Dermis microvascular lymphatic vessel endothelial cell (primary cell): ENCODE data around the gene UBXN2A. TPM values are rescaled to one million over a fixed set of nuclear protein-coding genes. Genes with fewer than 3 reads are reported as not detected.
A peak's percentile ranks its signal among the peaks of the same experiment; 100 is the strongest.

Source experiments
- DNase-seq, 2 donors: peaks; one replicate each; pipeline versions ENCODE4 v3.0.0 to v3.0.0-alpha.2; 2010; ENCODE audit warnings: low read depth in 2 of 2
- total RNA-seq: library from RNA; depleted of rRNA; stranded (reverse); fragments of >200 nt; gene quantifications from 2 replicates; pipeline ENCODE4 v1.2.1, GENCODE V29; 2014

UBXN2A gene, protein sequence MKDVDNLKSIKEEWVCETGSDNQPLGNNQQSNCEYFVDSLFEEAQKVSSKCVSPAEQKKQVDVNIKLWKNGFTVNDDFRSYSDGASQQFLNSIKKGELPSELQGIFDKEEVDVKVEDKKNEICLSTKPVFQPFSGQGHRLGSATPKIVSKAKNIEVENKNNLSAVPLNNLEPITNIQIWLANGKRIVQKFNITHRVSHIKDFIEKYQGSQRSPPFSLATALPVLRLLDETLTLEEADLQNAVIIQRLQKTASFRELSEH
- total RNA-seq: 8.3 and 8.5 TPM in 2 replicates

DNA sequence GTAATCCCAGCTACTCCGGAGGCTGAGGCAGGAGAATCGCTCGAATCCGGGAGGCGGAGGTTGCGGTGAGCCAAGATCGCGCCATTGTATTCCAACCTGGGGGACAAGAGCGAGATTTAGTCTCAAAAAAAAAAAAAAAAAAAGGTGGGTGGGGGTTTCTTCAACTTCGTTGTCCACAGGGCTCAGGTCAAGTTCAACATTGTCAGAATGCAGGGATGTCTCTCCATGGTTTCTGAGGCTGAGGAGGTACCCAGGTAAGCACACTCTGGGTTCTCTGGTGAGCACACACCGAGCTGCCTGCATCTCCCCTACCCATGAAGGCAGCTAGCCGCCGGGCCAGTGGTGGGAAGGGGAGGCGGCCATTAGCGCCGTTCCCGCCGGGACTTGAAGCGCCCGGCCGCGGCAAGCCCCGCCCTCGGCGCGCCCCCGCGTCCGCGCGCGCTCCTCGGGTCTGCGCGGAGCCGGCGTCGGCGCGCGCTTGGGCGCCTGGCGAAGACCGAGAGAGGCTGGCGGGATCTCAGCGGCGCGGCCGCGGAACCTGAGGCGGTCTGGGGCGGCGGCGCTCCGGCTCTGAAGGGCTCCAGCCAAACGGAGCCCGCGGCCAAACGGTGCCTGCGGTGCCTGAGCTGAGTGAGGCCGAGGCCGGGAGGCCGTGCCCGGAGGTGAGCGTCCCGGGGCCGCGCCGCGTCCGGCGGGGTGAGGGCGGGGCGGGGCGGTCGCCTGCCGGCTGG, at the start of gene UBXN2A:
Gene UBXN2A (plus strand): TSS at position 477 of the 731 bp plus-strand sequence. CDS start 17,852 bp downstream, outside the sequence.
- DNase-seq: peak in 1 of 2 donors; percentile 85

DNA sequence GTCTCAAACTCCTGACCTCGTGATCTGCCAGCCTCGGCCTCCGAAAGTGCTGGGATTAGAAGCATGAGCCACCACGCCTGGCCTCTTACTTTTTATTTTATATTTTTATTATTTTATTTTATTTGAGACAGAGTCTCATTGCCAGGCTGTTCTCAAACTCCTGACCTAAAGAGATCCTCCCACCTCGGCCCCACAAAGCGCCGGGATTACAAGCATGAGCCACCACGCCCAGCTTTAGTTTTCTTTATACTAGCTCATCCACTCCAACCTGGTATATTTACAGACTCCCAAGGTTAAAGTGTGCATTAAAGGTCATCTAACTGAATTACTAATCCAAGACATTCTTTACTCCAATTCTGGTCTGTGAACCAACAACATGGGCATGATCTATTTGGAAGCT, 40.1 kb upstream of the UBXN2A start:
- no peak for DNase-seq

DNA sequence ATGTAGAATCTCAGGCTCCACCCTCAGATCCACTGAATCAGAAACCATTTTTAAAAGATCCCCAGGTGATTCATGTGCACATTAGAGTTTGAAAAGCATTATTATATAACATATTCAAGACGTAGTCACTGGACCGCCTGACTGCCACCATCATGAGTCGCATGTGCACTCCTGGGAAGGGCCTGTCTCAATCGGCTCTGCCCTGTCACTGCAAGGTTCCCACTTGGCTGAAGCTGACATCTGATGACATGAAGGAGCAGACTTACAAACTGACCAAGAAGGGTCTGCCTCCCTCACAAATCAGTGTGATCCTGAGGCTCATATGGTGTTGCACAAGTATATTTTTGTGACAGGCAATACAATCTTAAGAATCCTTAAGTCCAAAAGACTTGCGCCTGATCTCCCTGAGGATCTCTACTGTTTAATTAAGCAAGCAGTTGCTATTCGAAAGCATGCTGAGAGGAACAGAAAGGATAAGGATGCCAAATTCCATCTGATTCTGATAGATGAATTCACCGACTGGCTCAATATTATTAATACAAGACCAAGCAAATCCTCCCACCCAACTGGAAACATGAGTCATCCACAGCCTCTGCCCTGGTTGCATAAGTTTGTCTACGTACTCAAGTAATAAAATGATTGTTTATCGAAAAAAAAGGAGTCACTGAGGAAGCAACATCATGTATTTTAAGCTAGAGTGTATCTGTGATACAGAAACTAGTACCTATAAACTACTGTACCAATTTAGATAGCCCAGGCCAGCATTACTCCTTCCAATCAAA, 39.5 kb upstream of the UBXN2A start:
- peak; percentile 51 to 81 for DNase-seq

DNA sequence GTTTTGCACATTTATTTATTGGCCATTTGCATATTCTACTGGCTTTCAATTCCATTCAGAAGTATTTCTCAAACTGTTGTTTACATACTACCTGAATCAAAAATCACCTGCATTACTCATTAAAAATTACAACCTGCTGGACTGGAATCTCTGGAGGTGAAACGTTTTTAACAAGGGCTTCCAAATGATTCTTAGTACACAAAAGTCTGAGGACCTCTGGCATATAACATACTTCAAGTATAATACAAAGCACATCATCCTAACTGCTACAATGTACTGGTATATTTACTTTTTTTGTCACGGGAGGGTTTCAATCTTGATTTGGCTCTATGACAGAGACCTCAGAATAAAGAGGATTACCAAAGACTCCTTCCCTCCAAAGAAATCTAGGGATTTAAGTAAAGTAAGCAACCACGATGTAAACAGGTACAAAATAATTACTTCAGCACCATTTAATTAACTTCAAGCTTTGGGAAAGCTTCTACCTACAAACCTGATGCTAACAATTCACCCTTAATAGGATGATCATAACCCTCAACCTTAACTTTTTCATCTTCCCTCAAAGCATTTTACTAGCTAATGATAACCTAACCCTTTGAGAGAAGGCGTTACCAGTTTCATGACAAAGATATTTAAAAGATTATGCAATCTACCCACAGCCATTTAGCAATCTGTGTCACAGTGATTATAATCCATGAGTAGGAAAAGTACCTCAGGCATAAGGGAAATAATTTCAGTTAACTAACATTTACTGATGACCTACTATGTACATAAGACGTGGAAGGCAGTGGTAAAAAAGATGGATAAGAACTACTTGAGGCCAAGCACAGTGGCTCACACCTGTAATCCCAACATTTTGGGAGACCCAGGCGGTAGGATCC, 38.1 kb upstream of the UBXN2A start:
- DNase-seq: no peak

DNA sequence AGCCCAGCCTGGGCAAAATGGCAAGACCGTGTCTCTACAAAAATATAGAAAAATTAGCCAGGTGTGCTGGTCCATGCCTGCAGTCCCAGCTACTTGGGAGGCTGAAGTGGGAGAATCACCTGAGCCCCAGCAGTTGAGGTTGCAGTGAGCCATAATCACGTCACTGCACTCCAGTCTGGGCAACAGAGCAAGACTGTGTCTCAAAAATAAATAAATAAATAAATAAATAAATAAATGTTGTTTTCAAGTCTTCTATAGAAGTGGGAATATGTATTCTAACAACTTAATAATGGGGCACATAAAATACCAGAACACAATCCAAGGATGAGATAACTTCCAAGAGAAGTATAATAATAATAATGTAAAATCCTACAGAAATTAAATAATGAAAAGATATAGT, 37.2 kb upstream of the UBXN2A start:
- DNase-seq: no peak

DNA sequence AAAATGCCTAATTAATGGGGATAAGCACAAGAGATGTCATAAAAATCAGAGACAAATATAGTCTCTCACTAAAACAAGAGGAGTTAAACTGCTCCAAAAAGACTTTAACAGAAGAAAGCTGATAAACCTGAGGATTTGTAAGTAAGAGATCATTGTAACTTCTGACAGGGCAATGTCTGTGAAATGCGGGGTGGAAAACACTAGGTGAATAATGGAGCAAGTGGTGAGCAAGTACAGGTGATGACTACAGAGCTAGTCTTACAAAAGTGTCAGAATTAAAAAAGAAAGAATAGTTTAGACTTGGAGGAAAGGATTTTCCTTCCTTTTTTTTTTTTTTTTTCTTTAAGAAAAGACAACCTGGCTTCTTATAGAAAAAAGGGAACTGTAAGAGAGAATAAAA, 36.0 kb upstream of the UBXN2A start:
- no peak for DNase-seq

DNA sequence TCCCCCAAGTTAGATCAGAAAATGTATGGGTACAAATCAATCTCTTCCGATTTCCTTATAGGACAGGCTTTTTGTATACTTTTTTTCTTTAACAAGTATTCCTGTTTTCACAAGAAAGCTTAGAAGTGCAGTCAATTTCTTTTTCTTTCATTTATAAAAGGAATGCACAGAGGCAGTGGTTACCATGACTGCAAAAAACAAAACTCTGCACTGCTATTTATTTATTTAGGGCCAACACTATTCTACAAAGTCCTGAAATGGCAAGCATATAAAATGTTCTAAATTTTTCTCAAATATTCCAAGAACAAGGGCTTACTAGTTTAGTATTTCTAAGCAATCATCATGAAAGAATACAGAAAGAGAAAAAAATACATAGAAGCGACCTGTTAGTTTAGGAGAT, 35.6 kb upstream of the UBXN2A start:
- DNase-seq: peak; percentile 10 to 23

DNA sequence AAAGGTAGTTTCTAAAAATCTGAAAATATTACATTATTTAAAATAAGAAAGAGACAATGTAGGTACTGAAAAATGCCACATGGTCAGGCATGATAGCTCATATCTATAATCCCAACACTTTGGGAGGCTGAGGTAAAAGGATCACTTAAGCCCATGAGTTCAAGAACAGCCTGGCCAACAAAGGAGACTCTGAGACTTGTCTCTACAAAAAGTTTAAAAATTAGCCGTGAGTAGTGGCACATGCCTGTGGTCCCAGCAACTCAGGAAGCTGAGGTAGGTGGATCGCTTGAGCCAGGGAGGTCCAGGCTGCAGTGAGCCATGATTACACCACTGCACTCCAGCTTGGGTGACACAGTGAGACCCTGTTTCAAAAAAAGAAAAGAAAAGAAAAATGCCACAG, 35.1 kb upstream of the UBXN2A start:
- DNase-seq: peak in 1 of 2 donors; percentile 7

DNA sequence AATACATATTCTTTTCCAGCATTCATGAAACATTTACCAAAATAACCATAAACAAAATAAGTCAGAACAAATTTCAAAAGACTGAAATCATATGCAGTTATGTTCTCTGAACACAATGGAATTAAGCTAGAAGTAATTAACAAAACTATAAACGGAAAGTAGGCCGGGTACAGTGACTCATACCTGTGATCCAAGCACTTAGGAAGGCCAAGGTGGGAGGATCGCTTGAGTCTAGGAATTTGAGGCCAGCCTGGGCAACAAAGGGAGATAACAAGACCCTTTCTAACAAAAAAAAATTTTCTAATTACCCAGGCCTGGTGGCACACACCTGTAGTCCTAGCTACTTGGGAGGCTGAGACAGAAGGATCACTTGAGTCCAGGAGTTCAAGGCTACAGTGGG, 28.2 kb upstream of the UBXN2A start:
- DNase-seq: peak in 1 of 2 donors; percentile 24

DNA sequence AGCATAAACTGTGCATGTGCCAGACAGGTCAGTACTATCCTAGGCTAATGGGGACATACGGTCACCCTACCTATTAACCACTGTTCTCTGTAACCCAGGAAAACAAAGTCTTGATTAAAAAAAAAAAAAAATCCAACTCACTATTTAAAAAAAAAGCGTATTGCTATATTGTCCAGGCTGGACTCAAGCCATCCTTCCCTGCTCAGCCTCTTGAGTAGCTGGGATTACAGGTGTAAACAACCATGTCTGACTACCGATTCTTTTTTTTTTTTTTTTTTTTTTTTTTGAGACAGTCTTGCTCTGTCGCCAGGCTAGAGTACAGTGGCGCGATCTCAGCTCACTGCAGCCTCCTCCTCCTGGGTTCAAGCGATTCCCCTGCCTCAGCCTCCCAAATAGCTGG, 24.9 kb upstream of the UBXN2A start:
- no peak for DNase-seq

DNA sequence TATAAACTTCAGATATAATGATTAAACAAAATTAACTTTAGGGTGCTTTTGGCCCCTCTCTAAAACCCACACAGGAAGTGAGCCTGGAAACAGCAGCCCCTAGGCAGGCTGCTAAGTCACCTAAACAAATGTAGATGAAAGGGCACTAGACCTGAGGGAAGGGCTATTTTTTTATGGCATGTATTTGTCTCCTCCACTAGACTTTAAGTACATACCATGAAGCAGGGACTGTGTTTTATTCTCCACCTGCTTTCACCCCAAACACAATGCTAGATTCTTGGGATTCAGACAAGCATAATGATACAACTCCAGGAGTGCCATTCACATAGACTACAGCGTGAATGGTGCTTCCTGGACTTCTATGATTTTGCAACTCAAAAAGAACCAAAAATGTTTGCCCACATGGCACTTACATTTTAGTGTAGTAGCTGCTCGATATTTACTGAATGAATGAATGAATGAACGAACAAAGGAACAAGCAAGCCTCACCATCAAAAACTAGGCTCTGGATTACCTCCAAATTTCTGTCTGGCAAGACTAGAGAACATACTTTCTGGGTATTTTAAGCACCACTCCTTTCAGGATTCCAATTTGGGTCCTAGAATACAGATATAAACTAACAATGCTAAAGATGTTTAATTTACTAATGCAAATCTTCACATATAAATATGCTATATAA, 23.4 kb upstream of the UBXN2A start:
- DNase-seq: no peak

DNA sequence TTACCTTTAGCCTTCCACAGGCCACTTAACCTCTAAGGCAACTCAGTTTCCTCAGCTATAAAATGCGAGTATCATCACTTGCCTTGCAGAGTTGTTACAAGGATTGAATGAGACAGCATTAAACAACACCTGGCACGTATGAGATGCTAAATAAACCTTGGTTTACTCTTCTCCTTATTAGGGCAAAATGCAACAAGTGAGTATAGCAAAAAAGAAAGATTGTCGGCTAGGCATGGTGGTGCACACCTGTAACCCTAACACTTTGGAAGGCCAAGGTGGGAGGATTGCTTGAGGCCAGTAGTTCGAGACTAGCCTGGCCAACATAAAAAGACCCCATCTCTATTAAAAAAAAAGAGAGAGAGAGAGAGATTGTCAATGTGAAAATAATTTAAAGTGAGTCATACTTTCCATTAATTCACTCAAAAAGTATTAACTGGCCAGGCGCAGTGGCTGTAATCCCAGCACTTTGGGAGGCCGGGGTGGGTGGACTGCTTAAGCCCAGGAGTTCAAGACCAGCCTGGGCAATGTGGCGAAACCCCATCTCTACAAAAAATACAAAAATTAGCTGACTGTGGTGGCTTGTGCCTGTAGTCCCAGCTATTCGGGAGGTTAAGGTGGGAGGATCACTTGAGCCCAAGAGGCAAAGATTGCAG, 21.3 kb upstream of the UBXN2A start:
- DNase-seq: no peak

DNA sequence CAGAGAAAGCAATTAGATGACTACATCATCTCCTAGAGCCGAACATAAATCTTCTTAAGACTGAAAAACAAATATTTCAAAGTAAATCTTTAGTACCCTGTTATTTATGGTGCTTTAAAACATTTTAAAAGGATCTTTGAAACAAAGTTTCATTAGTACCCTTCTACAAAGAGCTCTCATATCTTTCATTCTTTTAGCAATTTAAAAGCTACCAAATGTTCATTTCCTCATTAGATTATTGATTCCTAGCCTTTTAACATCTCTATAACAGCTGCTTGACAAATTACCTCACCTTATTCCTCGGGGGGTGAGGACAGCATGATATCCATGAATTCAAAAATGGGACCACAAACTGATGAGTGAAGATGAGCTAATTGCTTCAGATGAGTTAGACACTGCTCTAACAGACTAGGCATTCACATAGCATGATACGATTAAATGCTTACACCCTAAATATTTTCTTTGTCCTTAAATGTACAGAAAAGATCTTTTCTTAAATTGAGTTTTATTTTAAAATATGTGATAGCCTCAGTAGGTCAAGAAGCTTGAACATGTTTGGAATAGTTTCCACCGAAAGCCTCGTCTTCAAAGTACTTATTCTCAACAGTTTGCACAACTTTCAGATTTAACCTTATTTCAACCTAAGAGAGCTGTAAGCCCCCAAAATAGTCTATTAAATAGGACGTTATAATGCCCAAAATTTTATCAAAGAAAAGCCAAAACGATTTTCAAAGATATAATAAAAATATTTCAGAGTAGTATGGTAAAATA, 15.5 kb upstream of the UBXN2A start:
- no peak for DNase-seq

DNA sequence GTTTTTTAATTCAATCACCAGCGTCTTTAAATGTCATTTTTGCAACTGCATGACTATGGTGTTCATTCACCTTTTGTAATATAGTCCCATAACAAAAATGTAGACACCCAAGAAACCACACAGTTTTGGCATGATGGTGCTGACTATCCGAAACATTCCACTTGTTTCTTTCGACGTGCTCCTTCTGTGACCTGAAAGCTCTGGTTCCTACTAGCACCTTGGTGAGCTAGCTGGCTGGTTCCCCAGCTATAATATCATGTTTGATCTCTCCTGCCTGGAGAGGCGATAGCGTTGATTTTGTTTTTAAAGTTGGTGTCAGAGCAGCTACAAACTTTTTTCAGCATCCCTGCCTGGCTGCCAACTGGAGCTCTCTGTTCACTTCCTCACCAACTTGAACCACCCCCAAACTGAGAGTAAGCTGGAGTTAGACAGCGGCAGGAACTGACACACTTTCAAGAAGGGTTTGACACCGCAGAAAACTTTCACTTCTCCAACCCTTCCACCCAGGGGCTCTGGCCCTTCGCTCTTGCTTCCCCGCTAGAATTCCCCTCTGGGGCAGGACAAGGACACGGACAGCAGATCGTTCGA, 14.5 kb upstream of the UBXN2A start:
- peak in 1 of 2 donors; percentile 71 for DNase-seq

DNA sequence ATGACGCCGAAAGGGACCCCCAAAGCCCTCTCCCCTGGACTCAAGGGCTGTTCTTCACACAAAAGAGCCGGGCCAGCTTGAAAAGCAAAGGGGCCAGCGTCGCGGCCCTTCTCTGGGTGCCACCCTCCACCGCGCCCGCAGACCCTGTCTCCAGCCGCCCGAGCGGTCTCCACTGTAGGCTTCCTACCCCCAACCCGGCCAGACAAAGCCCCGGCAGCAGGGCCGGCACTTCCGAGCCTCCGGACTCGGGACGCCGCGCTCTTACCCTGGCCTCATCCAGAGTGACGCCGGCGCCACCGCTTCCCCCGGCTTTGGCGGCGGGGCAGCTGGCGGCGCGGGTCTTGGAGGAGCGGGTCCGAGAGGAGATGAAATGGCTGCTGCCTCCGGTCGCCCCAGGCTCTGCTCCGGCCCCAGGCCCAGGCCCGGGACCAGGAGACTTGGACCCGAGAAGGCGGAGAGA, 13.9 kb upstream of the UBXN2A start:
- no peak for DNase-seq

DNA sequence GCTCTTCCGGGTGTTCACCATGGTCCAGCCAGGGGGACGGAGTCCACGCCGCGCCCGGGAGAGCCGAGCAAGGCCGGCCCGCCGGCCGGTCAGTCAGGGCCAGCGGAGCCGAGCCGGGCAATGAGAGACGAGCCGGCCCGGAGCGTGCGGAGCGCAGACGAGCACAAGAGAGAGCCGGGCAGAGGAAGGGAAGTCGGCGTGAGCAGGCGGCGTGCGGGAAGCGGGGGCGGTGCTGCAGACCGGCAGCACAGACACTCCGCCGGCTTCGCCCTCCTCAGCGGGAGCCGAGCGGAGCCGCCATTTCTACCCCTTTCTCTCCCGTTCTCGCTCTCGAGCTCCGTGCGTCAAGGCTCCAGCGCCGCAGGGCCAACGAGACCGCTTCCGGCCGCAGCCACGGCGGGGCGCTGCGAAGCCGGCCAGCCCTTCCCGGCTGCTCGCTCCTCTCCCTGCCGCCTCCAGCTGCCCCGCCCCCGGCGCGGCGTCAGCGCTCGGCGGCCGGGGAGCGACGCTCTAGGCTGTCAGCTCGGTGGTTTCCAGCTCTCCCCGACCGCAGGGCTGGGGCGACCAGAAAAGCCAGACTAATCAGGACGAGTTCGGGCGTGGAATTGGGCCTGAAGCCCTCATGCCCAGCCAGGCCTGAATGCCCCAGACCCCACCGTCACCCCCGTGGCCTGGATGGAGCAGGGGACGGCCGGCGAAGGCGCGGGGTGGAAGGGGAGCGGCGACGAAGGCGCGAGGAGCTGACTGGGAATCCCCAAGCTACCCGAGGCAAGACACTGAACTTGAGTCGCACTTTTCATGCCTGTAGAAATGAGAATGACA, 13.3 kb upstream of the UBXN2A start, which contains the start of gene ATAD2B:
Gene ATAD2B (minus strand): TSS at position 374 of the 822 bp plus-strand sequence. CDS start 353 bp downstream, at position 21.
- peak; percentile 85 to 96 for DNase-seq

DNA sequence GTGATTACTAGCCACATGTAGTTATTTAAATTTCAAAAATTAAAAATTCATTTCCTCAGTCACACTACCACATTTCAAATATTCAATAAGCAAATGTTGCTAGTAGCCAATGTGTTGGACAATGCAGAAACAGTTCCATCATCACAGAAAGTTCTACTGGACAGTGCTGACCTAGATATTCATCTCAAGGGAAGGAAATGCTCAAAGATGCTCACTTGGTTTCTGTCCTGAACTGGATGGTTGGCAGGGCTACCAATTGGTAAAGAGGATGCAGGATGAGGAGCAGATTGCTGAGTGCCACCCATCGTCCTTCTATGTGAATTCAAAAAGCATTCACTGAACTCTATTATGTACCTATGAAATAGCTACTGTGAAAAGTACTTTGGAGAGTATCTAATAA, 6.0 kb upstream of the UBXN2A start:
- no peak for DNase-seq
